BLaER1 treated with 17β-estradiol and CSF1 and Interleukin-3, amounts not matched to agents 10 nM and 100 nM (cell line): Measurements from ENCODE around the gene KAT8.

Source experiments
- H3K27ac ChIP-seq, 11 experiments: shearing (Covaris generic); formaldehyde crosslinking; 2 replicates each; pipeline ENCODE4 v1.8.1; 2022
- H3K27me3 ChIP-seq, 11 experiments: shearing (Covaris generic); formaldehyde crosslinking; 2 replicates each; pipeline ENCODE4 v1.8.1; 2022
- H3K36me3 ChIP-seq, 11 experiments: shearing (Covaris generic); formaldehyde crosslinking; 2 replicates each; pipeline ENCODE4 v1.8.1; 2022
- H3K4me1 ChIP-seq, 10 experiments: shearing (Covaris generic); formaldehyde crosslinking; 2 replicates each; pipeline ENCODE4 v1.8.1; 2022
- H3K4me2 ChIP-seq, 11 experiments: shearing (Covaris generic); formaldehyde crosslinking; 2 replicates each; pipeline ENCODE4 v1.8.1; 2022
- H3K4me3 ChIP-seq, 10 experiments: shearing (Covaris generic); formaldehyde crosslinking; 2 replicates each; pipeline ENCODE4 v1.8.1; 2022
- H3K9ac ChIP-seq, 11 experiments: shearing (Covaris generic); formaldehyde crosslinking; 2 replicates each; pipeline ENCODE4 v1.8.1; 2022
- H3K9me3 ChIP-seq, 11 experiments: shearing (Covaris generic); formaldehyde crosslinking; replicated peaks in 1 of 11; 2 replicates each; pipeline ENCODE4 v1.8.1; 2022
- H4K20me1 ChIP-seq, 11 experiments: shearing (Covaris generic); formaldehyde crosslinking; 2 replicates each; pipeline ENCODE4 v1.8.1; 2022
- Cebpa-rat ChIP-seq, 11 experiments: shearing (Covaris generic); IDR thresholded peaks; 2 replicates each; pipeline ENCODE4 v1.8.1; 2022

KAT8 gene

GRCh38 chr16:31179747-31180459 is 62.4 kb downstream of the KAT8 start, which contains the start of gene FUS:
Gene FUS (plus strand): TSS chr16:31180139. CDS start chr16:31180215, 76 bp downstream.
- peak within 1 kb of the TSS; percentile 94 to 99 (median 98) for H3K27ac ChIP-seq
- peaks cover 52 to 66% (median 59%) of the 10 kb centered on the region in 10 experiments for H3K4me1 ChIP-seq
- peaks cover 36 to 42% (median 42%) of the 10 kb centered on the region in 11 experiments for H3K36me3 ChIP-seq
- peak within 1 kb of the TSS; percentile 96 to 99 (median 98) for H3K9ac ChIP-seq
- peak within 1 kb of the TSS; percentile 71 to 97 (median 90) for H3K4me3 ChIP-seq
- TF ChIP-seq Cebpa-rat (IDR thresholded peaks at IDR 0.05): no peak
- peak within 1 kb of the TSS; percentile 88 to 98 (median 95) for H3K4me2 ChIP-seq
- no peaks in the 10 kb centered on the region for H3K9me3 ChIP-seq
- H4K20me1 ChIP-seq: peaks cover 43 to 63% (median 49%) of the 10 kb centered on the region in 11 experiments
- H3K27me3 ChIP-seq: no peaks in the 10 kb centered on the region
